Left ventricle myocardium inferior (tissue), 1 donor: ENCODE data around the gene DGKE. TPM values are rescaled to one million over a fixed set of nuclear protein-coding genes. Genes with fewer than 3 reads are reported as not detected.

ENCODE experiments used
- DNase-seq: peaks from one replicate; pipeline ENCODE4 v3.0.0-alpha.2; 2020
- H3K27ac ChIP-seq: fragments of 200-600 bp; replicated peaks from 2 replicates; pipeline ENCODE4 v1.8.0; 2021
- H3K27me3 ChIP-seq: fragments of 200-600 bp; 2 replicates; pipeline ENCODE4 v1.8.0; 2021; ENCODE audit warnings: low read depth
- H3K36me3 ChIP-seq: fragments of 200-600 bp; 2 replicates; pipeline ENCODE4 v1.8.0; 2021
- H3K4me1 ChIP-seq: fragments of 200-600 bp; 2 replicates; pipeline ENCODE4 v1.8.0; 2021
- H3K4me3 ChIP-seq: fragments of 200-600 bp; 2 replicates; pipeline ENCODE4 v1.8.0; 2021; ENCODE audit warnings: mild to moderate bottlenecking, moderate library complexity
- H3K9me3 ChIP-seq: fragments of 200-600 bp; replicated peaks from 2 replicates; pipeline ENCODE4 v1.8.0; 2021
- CTCF ChIP-seq: fragments of 200-600 bp; IDR thresholded peaks from 2 replicates; pipeline ENCODE4 v1.8.0; 2021; ENCODE audit warnings: antibody characterized with exemption, mild to moderate bottlenecking, borderline replicate concordance
- intact Hi-C: fragments of 100-400 bp; cut with micrococcal nuclease; formaldehyde crosslinking; loops from one replicate; pipeline ENCODE4 v1.11.0; 2022
- total RNA-seq: library from RNA; stranded (reverse); fragmentation: NEBNext Ultra II Directional; extraction: Animal tissue kit (Norgen Biotek cat#: 25700); gene quantifications from one replicate; pipeline ENCODE4 v1.2.1, GENCODE V29; 2021
- donor health status: DM: no; HTN: yes; CAD: no; lungs with severe emphysema.

Gene DGKE
- total RNA-seq, 1 donor from 2014 or later, result 4.2 TPM

- Histone ChIP-seq H3K36me3 (peaks cover 28% of the 10 kb centered on the region), H3K27me3 (no peaks in the 10 kb centered on the region), H3K27ac (peak overlapping the region; percentile 55), H3K9me3 (no peaks in the 10 kb centered on the region), H3K4me3 (no peak overlapping the region), H3K4me1 (peaks cover 11% of the 10 kb centered on the region)
- no peak for DNase-seq
- TF ChIP-seq CTCF, result no peak
- intact Hi-C loops, result no loop called here
Measured at GRCh38 chr17:56850591-56850990, 16.6 kb downstream of the DGKE start.

GRCh38 chr17:56851008-56851407, 17.1 kb downstream of the DGKE start:
- no peaks in the 10 kb centered on the region for H3K9me3 ChIP-seq
- intact Hi-C loops, result no loop called here
- H3K36me3 ChIP-seq, result peaks cover 25% of the 10 kb centered on the region

GRCh38 chr17:56861899-56862298, 27.9 kb downstream of the DGKE start:
- peaks cover 66% of the 10 kb centered on the region for H3K36me3 ChIP-seq
- TF ChIP-seq CTCF, result no peak
- H3K4me1 ChIP-seq, result no peaks in the 10 kb centered on the region
- no peaks in the 10 kb centered on the region for H3K27me3 ChIP-seq
- no peaks in the 10 kb centered on the region for H3K9me3 ChIP-seq
- intact Hi-C loops, result no loop called here
- DNase-seq, result no peak
- no peak overlapping the region for H3K27ac ChIP-seq
- H3K4me3 ChIP-seq, result no peak overlapping the region

More at GRCh38 chr17:56851008-56851407, 17.1 kb downstream of the DGKE start:
- Histone ChIP-seq H3K4me1 (peaks cover 11% of the 10 kb centered on the region), H3K4me3 (no peak overlapping the region), H3K27me3 (no peaks in the 10 kb centered on the region), H3K27ac (peak overlapping the region; percentile 55)
- no peak for DNase-seq
- TF ChIP-seq CTCF, result no peak

GRCh38 chr17:56863974-56864373, 30.0 kb downstream of the DGKE start:
- H3K36me3 ChIP-seq, result peaks cover 45% of the 10 kb centered on the region
- TF ChIP-seq CTCF, result no peak
- H3K9me3 ChIP-seq, result no peaks in the 10 kb centered on the region

GRCh38 chr17:56866076-56866475, 32.1 kb downstream of the DGKE start:
- no peak for DNase-seq
- no peaks in the 10 kb centered on the region for H3K4me1 ChIP-seq
- H3K9me3 ChIP-seq, result no peaks in the 10 kb centered on the region
- H3K27ac ChIP-seq, result no peak overlapping the region
- no peaks in the 10 kb centered on the region for H3K27me3 ChIP-seq
- H3K4me3 ChIP-seq, result no peak overlapping the region
- no peak for TF ChIP-seq CTCF
- peaks cover 25% of the 10 kb centered on the region for H3K36me3 ChIP-seq
- intact Hi-C loops, result no loop called here

More at GRCh38 chr17:56863974-56864373, 30.0 kb downstream of the DGKE start:
- H3K4me1 ChIP-seq, result no peaks in the 10 kb centered on the region
- no peak overlapping the region for H3K27ac ChIP-seq
- intact Hi-C loops, result no loop called here
- H3K27me3 ChIP-seq, result no peaks in the 10 kb centered on the region
- H3K4me3 ChIP-seq, result no peak overlapping the region
- no peak for DNase-seq

GRCh38 chr17:56866496-56866895, 32.5 kb downstream of the DGKE start:
- Histone ChIP-seq H3K9me3 (no peaks in the 10 kb centered on the region), H3K36me3 (peaks cover 21% of the 10 kb centered on the region), H3K27ac (no peak overlapping the region), H3K4me3 (no peak overlapping the region), H3K4me1 (no peaks in the 10 kb centered on the region), H3K27me3 (no peaks in the 10 kb centered on the region)
- intact Hi-C loops, result no loop called here
- DNase-seq, result no peak
- no peak for TF ChIP-seq CTCF
